ENCODE results near the gene SERPINB2.
"Not testable (repeated sequence)": the region's sequence is repeated elsewhere in the genome, so short reads cannot be mapped to it uniquely, and the experiment has no call there.

The SERPINB2 gene

GRCh38 chr18:63928331-63928730, 40.8 kb downstream of the SERPINB2 start:
- Histone ChIP-seq H2BK12ac (ENCODE audit: low read length) (no peak overlapping the region), H3K27me3 (ENCODE audit: control insufficient read depth in 3 of 3, insufficient read depth in 3 of 3, low read depth in 1 of 3, low read length in 3 of 3) (no peaks in the 10 kb centered on the region), H2BK120ac (ENCODE audit: low read depth, low read length) (no peak overlapping the region), H3K18ac (ENCODE audit: low read length) (no peak overlapping the region), H3K4me1 (ENCODE audit: control insufficient read depth in 2 of 2, insufficient read depth in 1 of 2, low read depth in 1 of 2, low read length in 2 of 2) (no peaks in the 10 kb centered on the region), H4K8ac (ENCODE audit: low read depth, low read length) (no peak overlapping the region), H2BK5ac (ENCODE audit: low read length) (no peak overlapping the region), H3K36me3 (replicated peaks in 1 of 2; ENCODE audit: control insufficient read depth in 2 of 2, insufficient read depth in 2 of 2, low read length in 2 of 2) (no peaks in the 10 kb centered on the region), H3K9me3 (replicated peaks in 1 of 2; ENCODE audit: control insufficient read depth in 2 of 2, insufficient read depth in 1 of 2, low read depth in 1 of 2, low read length in 2 of 2) (no peaks in the 10 kb centered on the region), H3K4me3 (ENCODE audit: low read length in 2 of 2) (no peak overlapping the region), H3K14ac (ENCODE audit: low read length) (no peak overlapping the region), H2AFZ (ENCODE audit: low read length) (no peak overlapping the region), H4K91ac (ENCODE audit: low read depth, low read length, poor library complexity) (no peak overlapping the region), H2BK15ac (ENCODE audit: low read length) (no peak overlapping the region), H3K9ac (ENCODE audit: low read depth, low read length, poor library complexity) (no peak overlapping the region), H3K4ac (ENCODE audit: low read length) (no peak overlapping the region), H3K27ac (replicated peaks; ENCODE audit: low read length) (no peak overlapping the region), H2AK5ac (ENCODE audit: low read depth, low read length) (no peak overlapping the region), H3K4me2 (ENCODE audit: insufficient read depth, low read length, poor library complexity, severe bottlenecking) (no peak overlapping the region), H3K79me1 (ENCODE audit: low read depth, low read length) (no peaks in the 10 kb centered on the region), H3K23ac (ENCODE audit: low read depth, low read length, poor library complexity) (no peak overlapping the region)
- DNase-seq (ENCODE audit: low spot score), result no peak
- WGBS, 2 donors (ENCODE audit: extremely low coverage in 2 of 2, insufficient read length in 2 of 2, insufficient replicate concordance in 1 of 2), result 100% methylated on average over 3 of the region's 8 CpGs; no CpG with 5 or more reads in 1 of the 2 donors

GRCh38 chr18:63929369-63929768, 41.9 kb downstream of the SERPINB2 start:
- not testable (repeated sequence) for H3K4ac ChIP-seq (ENCODE audit: low read length); H3K23ac ChIP-seq (ENCODE audit: low read depth, low read length, poor library complexity); H2BK12ac ChIP-seq (ENCODE audit: low read length); H2AFZ ChIP-seq (ENCODE audit: low read length); H3K27me3 ChIP-seq (ENCODE audit: control insufficient read depth in 3 of 3, insufficient read depth in 3 of 3, low read depth in 1 of 3, low read length in 3 of 3); H3K18ac ChIP-seq (ENCODE audit: low read length); H3K4me2 ChIP-seq (ENCODE audit: insufficient read depth, low read length, poor library complexity, severe bottlenecking); H3K14ac ChIP-seq (ENCODE audit: low read length); H3K36me3 ChIP-seq (replicated peaks in 1 of 2; ENCODE audit: control insufficient read depth in 2 of 2, insufficient read depth in 2 of 2, low read length in 2 of 2); H3K9me3 ChIP-seq (replicated peaks in 1 of 2; ENCODE audit: control insufficient read depth in 2 of 2, insufficient read depth in 1 of 2, low read depth in 1 of 2, low read length in 2 of 2); H2BK5ac ChIP-seq (ENCODE audit: low read length); H4K91ac ChIP-seq (ENCODE audit: low read depth, low read length, poor library complexity); H2BK120ac ChIP-seq (ENCODE audit: low read depth, low read length); H2AK5ac ChIP-seq (ENCODE audit: low read depth, low read length); H3K4me3 ChIP-seq (ENCODE audit: low read length in 2 of 2); H4K8ac ChIP-seq (ENCODE audit: low read depth, low read length); DNase-seq (ENCODE audit: low spot score); H3K4me1 ChIP-seq (ENCODE audit: control insufficient read depth in 2 of 2, insufficient read depth in 1 of 2, low read depth in 1 of 2, low read length in 2 of 2); H3K79me1 ChIP-seq (ENCODE audit: low read depth, low read length); H3K27ac ChIP-seq (replicated peaks; ENCODE audit: low read length); H2BK15ac ChIP-seq (ENCODE audit: low read length); H3K9ac ChIP-seq (ENCODE audit: low read depth, low read length, poor library complexity)

GRCh38 chr18:63930773-63931354, 43.4 kb downstream of the SERPINB2 start:
- Histone ChIP-seq H3K23ac (ENCODE audit: low read depth, low read length, poor library complexity) (no peak overlapping the region), H3K27me3 (ENCODE audit: control insufficient read depth in 3 of 3, insufficient read depth in 3 of 3, low read depth in 1 of 3, low read length in 3 of 3) (peaks cover 0 to 3% (median 0%) of the 10 kb centered on the region in 3 experiments), H3K18ac (ENCODE audit: low read length) (no peak overlapping the region), H3K4ac (ENCODE audit: low read length) (no peak overlapping the region), H2AFZ (ENCODE audit: low read length) (no peak overlapping the region), H4K91ac (ENCODE audit: low read depth, low read length, poor library complexity) (no peak overlapping the region), H2BK12ac (ENCODE audit: low read length) (no peak overlapping the region), H3K4me3 (ENCODE audit: low read length in 2 of 2) (no peak overlapping the region), H2BK120ac (ENCODE audit: low read depth, low read length) (no peak overlapping the region), H3K9ac (ENCODE audit: low read depth, low read length, poor library complexity) (no peak overlapping the region), H3K36me3 (replicated peaks in 1 of 2; ENCODE audit: control insufficient read depth in 2 of 2, insufficient read depth in 2 of 2, low read length in 2 of 2) (no peaks in the 10 kb centered on the region), H2BK5ac (ENCODE audit: low read length) (no peak overlapping the region), H4K8ac (ENCODE audit: low read depth, low read length) (no peak overlapping the region), H3K79me1 (ENCODE audit: low read depth, low read length) (no peaks in the 10 kb centered on the region), H2AK5ac (ENCODE audit: low read depth, low read length) (no peak overlapping the region), H3K14ac (ENCODE audit: low read length) (no peak overlapping the region), H2BK15ac (ENCODE audit: low read length) (no peak overlapping the region), H3K4me2 (ENCODE audit: insufficient read depth, low read length, poor library complexity, severe bottlenecking) (no peak overlapping the region), H3K27ac (replicated peaks; ENCODE audit: low read length) (no peak overlapping the region), H3K4me1 (ENCODE audit: control insufficient read depth in 2 of 2, insufficient read depth in 1 of 2, low read depth in 1 of 2, low read length in 2 of 2) (no peaks in the 10 kb centered on the region), H3K9me3 (replicated peaks in 1 of 2; ENCODE audit: control insufficient read depth in 2 of 2, insufficient read depth in 1 of 2, low read depth in 1 of 2, low read length in 2 of 2) (no peaks in the 10 kb centered on the region)
- DNase-seq (ENCODE audit: low spot score), result no peak
- WGBS, 2 donors (ENCODE audit: extremely low coverage in 2 of 2, insufficient read length in 2 of 2, insufficient replicate concordance in 1 of 2), result no CpG with 5 or more reads among the region's 3 CpGs

GRCh38 chr18:63936156-63936931, 48.8 kb downstream of the SERPINB2 start:
- WGBS, 2 donors (ENCODE audit: extremely low coverage in 2 of 2, insufficient read length in 2 of 2, insufficient replicate concordance in 1 of 2), result no CpG with 5 or more reads among the region's 54 CpGs
- DNase-seq (ENCODE audit: low spot score), result peak; percentile 69
- no peak overlapping the region for H3K4ac ChIP-seq (ENCODE audit: low read length)
- H3K4me3 ChIP-seq (ENCODE audit: low read length in 2 of 2), result peak overlapping the region; percentile 39 to 77
- peak overlapping the region; percentile 89 for H3K18ac ChIP-seq (ENCODE audit: low read length)
- no peak overlapping the region for H3K14ac ChIP-seq (ENCODE audit: low read length)
- no peak overlapping the region for H2BK5ac ChIP-seq (ENCODE audit: low read length)
- H4K91ac ChIP-seq (ENCODE audit: low read depth, low read length, poor library complexity), result no peak overlapping the region
- H3K36me3 ChIP-seq (replicated peaks in 1 of 2; ENCODE audit: control insufficient read depth in 2 of 2, insufficient read depth in 2 of 2, low read length in 2 of 2), result no peaks in the 10 kb centered on the region
- peak overlapping the region; percentile 78 for H3K23ac ChIP-seq (ENCODE audit: low read depth, low read length, poor library complexity)
- H3K79me1 ChIP-seq (ENCODE audit: low read depth, low read length), result no peaks in the 10 kb centered on the region
- no peak overlapping the region for H2BK120ac ChIP-seq (ENCODE audit: low read depth, low read length)
- peak overlapping the region; percentile 96 for H2AFZ ChIP-seq (ENCODE audit: low read length)
- no peak overlapping the region for H4K8ac ChIP-seq (ENCODE audit: low read depth, low read length)
- H3K9me3 ChIP-seq (replicated peaks in 1 of 2; ENCODE audit: control insufficient read depth in 2 of 2, insufficient read depth in 1 of 2, low read depth in 1 of 2, low read length in 2 of 2), result no peaks in the 10 kb centered on the region
- H3K4me2 ChIP-seq (ENCODE audit: insufficient read depth, low read length, poor library complexity, severe bottlenecking), result peak overlapping the region; percentile 94
- peaks cover 0 to 17% (median 13%) of the 10 kb centered on the region in 3 experiments for H3K27me3 ChIP-seq (ENCODE audit: control insufficient read depth in 3 of 3, insufficient read depth in 3 of 3, low read depth in 1 of 3, low read length in 3 of 3)
- peaks cover 0 to 4% of the 10 kb centered on the region in 2 donors for H3K4me1 ChIP-seq (ENCODE audit: control insufficient read depth in 2 of 2, insufficient read depth in 1 of 2, low read depth in 1 of 2, low read length in 2 of 2)
- no peak overlapping the region for H2BK12ac ChIP-seq (ENCODE audit: low read length)
- no peak overlapping the region for H2AK5ac ChIP-seq (ENCODE audit: low read depth, low read length)
- H3K27ac ChIP-seq (replicated peaks; ENCODE audit: low read length), result no peak overlapping the region
- H3K9ac ChIP-seq (ENCODE audit: low read depth, low read length, poor library complexity), result peak overlapping the region; percentile 80
- peak overlapping the region; percentile 6 for H2BK15ac ChIP-seq (ENCODE audit: low read length)

Measured in neuronal stem cell (in vitro differentiated cells).